Activated CD4-positive, alpha-beta T cell treated with anti-CD3 and anti-CD28 coated beads, Interleukin-10, Interleukin-2, amounts not matched to agents 100 ng/mL and 50 ng/mL, durations not matched to agents 16 hours and 8 hours (primary cell): ENCODE measurements around the gene LARP1B.
"Not testable (repeated sequence)": the region's sequence is repeated elsewhere in the genome, so short reads cannot be mapped to it uniquely, and the experiment has no call there.

ENCODE experiments used
- DNase-seq: peaks from one replicate; pipeline ENCODE4 v3.0.0-alpha.2; 2020

LARP1B gene

GRCh38 chr4:128228845-128229795 is 168.0 kb downstream of the LARP1B start:
- no peak for DNase-seq

GRCh38 chr4:128232719-128233118 is 171.6 kb downstream of the LARP1B start:
- no peak for DNase-seq

- DNase-seq = no peak
Observed at GRCh38 chr4:128234836-128235235, 173.7 kb downstream of the LARP1B start.

GRCh38 chr4:128241019-128241418 is 179.9 kb downstream of the LARP1B start:
- no peak for DNase-seq

GRCh38 chr4:128241425-128241913 is 180.4 kb downstream of the LARP1B start:
- DNase-seq = no peak

- DNase-seq = no peak
Observed at GRCh38 chr4:128241981-128242380, 180.9 kb downstream of the LARP1B start.

GRCh38 chr4:128242601-128243000 is 181.5 kb downstream of the LARP1B start:
- no peak for DNase-seq

GRCh38 chr4:128244379-128244778 is 183.3 kb downstream of the LARP1B start:
- no peak for DNase-seq

- not testable (repeated sequence) for DNase-seq
Observed at GRCh38 chr4:128245391-128245790, 184.3 kb downstream of the LARP1B start.

- no peak for DNase-seq
Observed at GRCh38 chr4:128247906-128248305, 186.8 kb downstream of the LARP1B start.

- DNase-seq = no peak
Observed at GRCh38 chr4:128249787-128250668, 188.9 kb downstream of the LARP1B start.

- DNase-seq = no peak
Observed at GRCh38 chr4:128255906-128256305, 194.8 kb downstream of the LARP1B start.

GRCh38 chr4:128256539-128256938 is 195.4 kb downstream of the LARP1B start:
- no peak for DNase-seq

GRCh38 chr4:128258166-128258565 is 197.1 kb downstream of the LARP1B start:
- DNase-seq = not testable (repeated sequence)

GRCh38 chr4:128259889-128260288 is 198.8 kb downstream of the LARP1B start:
- DNase-seq = not testable (repeated sequence)
